Transverse colon (tissue), 4 donors: Measurements from ENCODE around the gene MOAP1.

Experiments
- CTCF ChIP-seq, 5 experiments: fragments of 200-600 bp in 3 of 5; fragments of 450-650 bp in 2 of 5; sonication (generic) in 3 of 5; IDR thresholded peaks; 1 replicate in 2 of 5; 2 replicates in 3 of 5; pipeline ENCODE4 v1.5.1; 2016 to 2017; ENCODE audit warnings: antibody characterized with exemption in 5 of 5, inconsistent platforms in 3 of 5, mild to moderate bottlenecking in 2 of 5, moderate library complexity in 1 of 5
- POLR2A ChIP-seq: fragments of 450-650 bp; IDR thresholded peaks from one replicate; pipeline ENCODE4 v1.6.1; 2016; ENCODE audit warnings: antibody characterized with exemption, mild to moderate bottlenecking, moderate library complexity
- POLR2AphosphoS5 ChIP-seq, 3 donors: sonication (generic); formaldehyde crosslinking; IDR thresholded peaks; one replicate each; pipeline ENCODE4 v1.6.1; 2016; ENCODE audit warnings: antibody characterized with exemption in 3 of 3

- TF ChIP-seq CTCF (IDR thresholded peaks at IDR 0.05) (no peak), POLR2A (no peak), POLR2AphosphoS5 (IDR thresholded peaks at IDR 0.05) (no peak)
These were observed 14.3 kb upstream of the MOAP1 start for GRCh38 chr14:93199031-93199430.
